Endodermal cell (in vitro differentiated cells): Measurements from ENCODE around the gene RBMS3. TPM values are rescaled to one million over a fixed set of nuclear protein-coding genes. Genes with fewer than 3 reads are reported as not detected.

Experiments used
- DNase-seq: peaks from one replicate; pipeline ENCODE4 v3.0.0-alpha.2; 2017
- H3K27ac ChIP-seq: 2 replicates; pipeline ENCODE4 v1.5.1; 2013; ENCODE audit warnings: mild to moderate bottlenecking, low read depth, low read length, moderate library complexity
- H3K27me3 ChIP-seq: 2 replicates; pipeline ENCODE4 v1.6.1; 2013; ENCODE audit warnings: mild to moderate bottlenecking, low read length, moderate library complexity; ENCODE audit not compliant: insufficient read depth, control insufficient read depth, poor library complexity, severe bottlenecking
- H3K36me3 ChIP-seq: 2 replicates; pipeline ENCODE4 v1.7.0; 2013; ENCODE audit warnings: mild to moderate bottlenecking, low read length, moderate library complexity; ENCODE audit not compliant: control insufficient read depth, insufficient read depth
- H3K4me1 ChIP-seq: one replicate; pipeline ENCODE4 v1.7.0; 2013; ENCODE audit warnings: low read length; ENCODE audit not compliant: control insufficient read depth, insufficient read depth
- H3K4me3 ChIP-seq: 2 replicates; pipeline ENCODE4 v1.5.1; 2013; ENCODE audit warnings: mild to moderate bottlenecking, low read length, moderate library complexity
- H3K9ac ChIP-seq: 2 replicates; pipeline ENCODE4 v1.6.1; 2013; ENCODE audit warnings: mild to moderate bottlenecking, low read length, moderate library complexity; ENCODE audit not compliant: poor library complexity, severe bottlenecking; ENCODE audit errors: extremely low read depth
- H3K9me3 ChIP-seq: 2 replicates; pipeline ENCODE4 v1.6.1; 2013; ENCODE audit warnings: mild to moderate bottlenecking, low read length, moderate library complexity; ENCODE audit not compliant: control insufficient read depth
- H3K27ac Mint-ChIP-seq: 2 replicates; pipeline ENCODE4 v1.8.0; 2020; ENCODE audit warnings: mixed read lengths
- H3K27me3 Mint-ChIP-seq: 2 replicates; pipeline ENCODE4 v1.8.0; 2021; ENCODE audit warnings: mild to moderate bottlenecking, mixed read lengths; ENCODE audit not compliant: insufficient read depth
- H3K36me3 Mint-ChIP-seq: 2 replicates; pipeline ENCODE4 v1.8.0; 2020; ENCODE audit warnings: low read depth, mixed read lengths
- H3K4me1 Mint-ChIP-seq: 2 replicates; pipeline ENCODE4 v1.8.0; 2020; ENCODE audit warnings: mixed read lengths
- H3K4me3 Mint-ChIP-seq: 2 replicates; pipeline ENCODE4 v1.8.0; 2020; ENCODE audit warnings: mild to moderate bottlenecking, moderate library complexity, mixed read lengths
- H3K9me3 Mint-ChIP-seq: 2 replicates; pipeline ENCODE4 v1.8.0; 2020; ENCODE audit warnings: mild to moderate bottlenecking, mixed read lengths
- CTCF ChIP-seq: fragments of 200-600 bp; sonication (generic); conservative IDR thresholded peaks from 2 replicates; pipeline ENCODE4 v1.5.0; 2021; ENCODE audit warnings: antibody characterized with exemption, mild to moderate bottlenecking
- WGBS, 2 experiments: methylation state at CpG; one replicate each; pipeline versions ENCODE4 v1.1.5 to v1.1.7; 2013; ENCODE audit warnings: missing lambda C conversion rate in 2 of 2, mixed read lengths in 1 of 2; ENCODE audit not compliant: insufficient coverage in 1 of 2, insufficient read length in 1 of 2; 5-methylcytosine and 5-hydroxymethylcytosine counted together
- total RNA-seq, 2 donors: library from RNA; stranded (reverse); fragmentation: NEBNext Ultra II Directional in 1 of 2; extraction: Animal tissue kit (Norgen Biotek cat#: 25700) in 1 of 2; gene quantifications; 2 replicates in 1 of 2; 3 replicates in 1 of 2; pipeline ENCODE4 v1.2.1, GENCODE V29; 2021

Gene RBMS3
- total RNA-seq, 2 donors from 2014 or later: 2.0 to 7.3 TPM

DNA sequence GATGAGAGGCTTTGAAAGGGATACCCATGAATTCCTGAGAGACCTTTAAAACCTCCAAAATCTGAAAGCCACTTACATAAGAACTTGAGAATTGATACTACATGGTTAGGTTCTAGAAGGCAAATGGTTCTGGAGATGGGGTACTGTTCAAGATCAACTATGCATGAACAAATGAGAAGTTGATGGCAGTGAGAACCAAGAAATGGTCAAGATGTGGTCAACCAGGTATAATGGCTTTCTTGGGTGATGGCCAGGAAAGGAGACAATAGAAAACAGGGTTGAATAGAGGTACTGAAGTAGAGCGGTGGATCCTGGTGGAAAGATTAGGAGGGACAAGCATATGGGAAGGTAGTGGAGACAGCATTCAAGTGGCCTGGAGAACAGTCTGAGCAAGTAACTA is 200.4 kb downstream of the RBMS3 start:
- H3K27ac Mint-ChIP-seq: no peak overlapping the region
- 95 to 100% methylated on average over 1 of the region's 1 CpG for WGBS, 2 experiments
- no peaks in the 10 kb centered on the region for H3K9me3 ChIP-seq

GRCh38 chr3:29481969-29482767 is 201.3 kb downstream of the RBMS3 start:
- Histone ChIP-seq H3K27me3 (no peaks in the 10 kb centered on the region), H3K4me1 (peaks cover 7% of the 10 kb centered on the region), H3K9ac (no peak overlapping the region), H3K36me3 (no peaks in the 10 kb centered on the region), H3K4me3 (no peak overlapping the region), H3K27ac (no peak overlapping the region), H3K9me3 (no peaks in the 10 kb centered on the region)
- Mint-ChIP-seq H3K27ac (no peak overlapping the region), H3K36me3 (no peaks in the 10 kb centered on the region), H3K4me1 (peaks cover 8% of the 10 kb centered on the region), H3K4me3 (no peak overlapping the region), H3K9me3 (peaks cover 4% of the 10 kb centered on the region), H3K27me3 (no peaks in the 10 kb centered on the region)
- TF ChIP-seq CTCF: no peak
- 71 to 98% methylated on average over 1 to 3 of the region's 3 CpGs for WGBS, 2 experiments
- no peak for DNase-seq

More for the DNA sequence above, 200.4 kb downstream of the RBMS3 start:
- no peaks in the 10 kb centered on the region for H3K36me3 ChIP-seq
- Mint-ChIP-seq H3K4me1 (peaks cover 8% of the 10 kb centered on the region), H3K36me3 (no peaks in the 10 kb centered on the region), H3K9me3 (peaks cover 4% of the 10 kb centered on the region), H3K27me3 (no peaks in the 10 kb centered on the region), H3K4me3 (no peak overlapping the region)
- H3K9ac ChIP-seq: no peak overlapping the region
- DNase-seq: no peak
- TF ChIP-seq CTCF: no peak
- H3K27me3 ChIP-seq: no peaks in the 10 kb centered on the region
- no peak overlapping the region for H3K27ac ChIP-seq
- no peak overlapping the region for H3K4me3 ChIP-seq
- H3K4me1 ChIP-seq: peaks cover 7% of the 10 kb centered on the region

- no peak overlapping the region for H3K4me3 ChIP-seq
- Mint-ChIP-seq H3K4me1 (peaks cover 8% of the 10 kb centered on the region), H3K36me3 (no peaks in the 10 kb centered on the region), H3K27me3 (no peaks in the 10 kb centered on the region), H3K9me3 (peaks cover 4% of the 10 kb centered on the region), H3K27ac (no peak overlapping the region), H3K4me3 (no peak overlapping the region)
- no peak for DNase-seq
- H3K9ac ChIP-seq: no peak overlapping the region
- no peaks in the 10 kb centered on the region for H3K9me3 ChIP-seq
- no peaks in the 10 kb centered on the region for H3K36me3 ChIP-seq
- no peak overlapping the region for H3K27ac ChIP-seq
- TF ChIP-seq CTCF: no peak
- 83 to 94% methylated on average over 1 to 2 of the region's 2 CpGs for WGBS, 2 experiments
- H3K4me1 ChIP-seq: peaks cover 7% of the 10 kb centered on the region
- H3K27me3 ChIP-seq: no peaks in the 10 kb centered on the region
Measured at GRCh38 chr3:29484633-29485032, 203.8 kb downstream of the RBMS3 start.
